ENCODE data around the gene CMTM6.

DNA sequence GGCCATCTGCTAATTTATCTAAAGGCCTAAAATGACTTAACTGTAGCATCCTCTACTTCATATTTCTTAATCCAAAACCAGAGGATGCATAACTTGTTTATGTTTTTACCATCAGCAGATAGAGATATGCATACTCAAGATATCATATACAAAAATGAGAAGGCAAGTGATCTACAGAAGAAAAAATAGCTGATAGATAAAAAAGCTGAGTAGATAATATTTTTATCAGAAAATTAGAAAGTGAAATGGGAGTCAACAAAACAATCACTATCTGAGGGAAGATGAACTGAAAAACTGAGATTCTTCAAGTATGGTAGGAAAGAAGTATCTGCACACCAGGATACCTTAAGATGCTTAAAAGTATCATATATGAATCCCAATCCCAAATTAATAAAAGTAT, 42.7 kb upstream of the CMTM6 start:
- TF ChIP-seq, protein P1, sequence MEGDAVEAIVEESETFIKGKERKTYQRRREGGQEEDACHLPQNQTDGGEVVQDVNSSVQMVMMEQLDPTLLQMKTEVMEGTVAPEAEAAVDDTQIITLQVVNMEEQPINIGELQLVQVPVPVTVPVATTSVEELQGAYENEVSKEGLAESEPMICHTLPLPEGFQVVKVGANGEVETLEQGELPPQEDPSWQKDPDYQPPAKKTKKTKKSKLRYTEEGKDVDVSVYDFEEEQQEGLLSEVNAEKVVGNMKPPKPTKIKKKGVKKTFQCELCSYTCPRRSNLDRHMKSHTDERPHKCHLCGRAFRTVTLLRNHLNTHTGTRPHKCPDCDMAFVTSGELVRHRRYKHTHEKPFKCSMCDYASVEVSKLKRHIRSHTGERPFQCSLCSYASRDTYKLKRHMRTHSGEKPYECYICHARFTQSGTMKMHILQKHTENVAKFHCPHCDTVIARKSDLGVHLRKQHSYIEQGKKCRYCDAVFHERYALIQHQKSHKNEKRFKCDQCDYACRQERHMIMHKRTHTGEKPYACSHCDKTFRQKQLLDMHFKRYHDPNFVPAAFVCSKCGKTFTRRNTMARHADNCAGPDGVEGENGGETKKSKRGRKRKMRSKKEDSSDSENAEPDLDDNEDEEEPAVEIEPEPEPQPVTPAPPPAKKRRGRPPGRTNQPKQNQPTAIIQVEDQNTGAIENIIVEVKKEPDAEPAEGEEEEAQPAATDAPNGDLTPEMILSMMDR (IDR thresholded peaks at IDR 0.05): no peak
- no peak for TF ChIP-seq EP300 (IDR thresholded peaks at IDR 0.05)
- no peak for TF ChIP-seq KDM1A (IDR thresholded peaks at IDR 0.05; ENCODE audit: low read depth)
- no peak for TF ChIP-seq POLR2A (IDR thresholded peaks at IDR 0.05; ENCODE audit: low read length)
- no peak for TF ChIP-seq ESRRA (IDR thresholded peaks at IDR 0.05; ENCODE audit: borderline replicate concordance, low read length)
- TF ChIP-seq KDM5A (IDR thresholded peaks at IDR 0.05): no peak
- no peak for TF ChIP-seq MYC (IDR thresholded peaks at IDR 0.05; ENCODE audit: borderline replicate concordance, low read length)
- TF ChIP-seq MAFK (IDR thresholded peaks at IDR 0.05; ENCODE audit: partially characterized antibody): peak; percentile 11
- no peak for TF ChIP-seq CBX2 (IDR thresholded peaks at IDR 0.05; ENCODE audit: borderline replicate concordance, low read depth)
- TF ChIP-seq, protein P2, sequence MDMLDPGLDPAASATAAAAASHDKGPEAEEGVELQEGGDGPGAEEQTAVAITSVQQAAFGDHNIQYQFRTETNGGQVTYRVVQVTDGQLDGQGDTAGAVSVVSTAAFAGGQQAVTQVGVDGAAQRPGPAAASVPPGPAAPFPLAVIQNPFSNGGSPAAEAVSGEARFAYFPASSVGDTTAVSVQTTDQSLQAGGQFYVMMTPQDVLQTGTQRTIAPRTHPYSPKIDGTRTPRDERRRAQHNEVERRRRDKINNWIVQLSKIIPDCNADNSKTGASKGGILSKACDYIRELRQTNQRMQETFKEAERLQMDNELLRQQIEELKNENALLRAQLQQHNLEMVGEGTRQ (IDR thresholded peaks at IDR 0.05): no peak
- TF ChIP-seq, protein P3, sequence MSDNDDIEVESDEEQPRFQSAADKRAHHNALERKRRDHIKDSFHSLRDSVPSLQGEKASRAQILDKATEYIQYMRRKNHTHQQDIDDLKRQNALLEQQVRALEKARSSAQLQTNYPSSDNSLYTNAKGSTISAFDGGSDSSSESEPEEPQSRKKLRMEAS (IDR thresholded peaks at IDR 0.05): no peak
- TF ChIP-seq REST (IDR thresholded peaks at IDR 0.05): no peak
